ENCODE results near the gene CPA2. TPM values are rescaled to one million over a fixed set of nuclear protein-coding genes. Genes with fewer than 3 reads are reported as not detected.
"Not testable (repeated sequence)": the region's sequence is repeated elsewhere in the genome, so short reads cannot be mapped to it uniquely, and the experiment has no call there.

Gene CPA2
- not detected in 2 replicates for total RNA-seq

- DNase-seq (ENCODE audit: low read depth, low spot score), result no peak
Observed at GRCh38 chr7:130266258-130266960, at the start of gene CPA2. Gene CPA2, plus strand, starts transcription at chr7:130266863. Its CDS starts 19 bp downstream, at chr7:130266882.

- DNase-seq (ENCODE audit: low read depth, low spot score), result no peak
Observed at GRCh38 chr7:130218806-130219620, 47.6 kb upstream of the CPA2 start.

- DNase-seq (ENCODE audit: low read depth, low spot score), result no peak
Observed at GRCh38 chr7:130219871-130220270, 46.8 kb upstream of the CPA2 start.

- DNase-seq (ENCODE audit: low read depth, low spot score), result no peak
Observed at GRCh38 chr7:130221746-130222145, 44.9 kb upstream of the CPA2 start.

DNA sequence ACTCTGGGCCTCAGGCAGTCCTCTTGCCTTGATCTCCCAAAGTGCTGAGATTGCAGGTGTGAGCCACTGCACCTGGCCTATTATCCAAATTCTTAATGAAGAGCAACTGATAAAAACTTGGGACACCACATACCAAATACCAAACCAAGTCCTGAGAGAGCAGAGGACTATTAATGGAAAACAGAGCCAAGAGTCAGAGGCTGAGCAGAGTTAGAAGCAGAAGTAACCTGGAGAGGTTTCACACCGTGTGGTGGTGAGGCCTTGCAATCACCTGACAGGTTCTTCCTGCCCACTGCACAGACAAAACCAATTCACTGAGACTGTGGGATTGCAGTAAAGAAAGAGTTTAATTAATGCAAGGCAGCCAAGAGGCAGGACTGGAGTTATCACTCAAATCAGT is 43.0 kb upstream of the CPA2 start:
- no peak for DNase-seq (ENCODE audit: low read depth, low spot score)

GRCh38 chr7:130224210-130224609 is 42.5 kb upstream of the CPA2 start:
- DNase-seq (ENCODE audit: low read depth, low spot score), result no peak

DNA sequence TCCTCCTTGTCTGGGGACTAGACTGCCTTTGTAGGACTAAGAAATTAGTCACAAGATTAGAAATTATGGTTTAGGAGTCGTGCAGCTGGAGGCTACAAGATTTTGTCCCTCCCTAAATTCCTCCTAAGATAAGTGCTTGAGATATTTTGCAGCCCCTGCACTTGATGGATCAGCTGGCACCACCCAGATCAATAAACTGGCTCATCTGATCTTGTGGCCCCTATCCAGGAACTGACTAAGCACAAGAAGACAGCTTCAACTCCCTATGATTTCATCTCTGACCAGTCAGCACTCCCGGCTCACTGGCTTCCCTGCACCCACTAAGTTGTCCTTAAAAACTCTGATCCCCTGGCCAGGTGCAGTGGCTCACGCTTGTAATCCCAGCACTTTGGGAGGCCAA is 41.7 kb upstream of the CPA2 start:
- DNase-seq (ENCODE audit: low read depth, low spot score), result not testable (repeated sequence)

DNA sequence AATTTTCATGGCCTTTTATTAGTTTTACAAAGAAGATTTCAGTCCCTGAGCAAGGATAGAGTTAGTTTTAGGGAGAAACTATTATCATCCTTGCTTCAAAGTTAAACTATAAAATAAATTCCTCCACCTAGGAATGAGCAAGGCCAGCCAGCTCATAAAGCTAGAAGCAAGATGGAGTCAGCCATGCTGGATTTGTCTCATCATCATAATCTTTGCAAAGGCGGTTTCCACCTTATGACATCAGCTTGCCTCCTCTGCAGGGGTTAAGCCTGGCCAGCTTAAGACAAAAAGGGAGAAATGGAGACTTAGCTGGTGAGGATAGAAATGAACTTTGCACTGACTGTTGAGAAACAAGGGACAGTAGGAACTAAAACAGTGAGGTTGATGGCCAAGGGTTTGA is 40.3 kb upstream of the CPA2 start:
- DNase-seq (ENCODE audit: low read depth, low spot score), result no peak

DNA sequence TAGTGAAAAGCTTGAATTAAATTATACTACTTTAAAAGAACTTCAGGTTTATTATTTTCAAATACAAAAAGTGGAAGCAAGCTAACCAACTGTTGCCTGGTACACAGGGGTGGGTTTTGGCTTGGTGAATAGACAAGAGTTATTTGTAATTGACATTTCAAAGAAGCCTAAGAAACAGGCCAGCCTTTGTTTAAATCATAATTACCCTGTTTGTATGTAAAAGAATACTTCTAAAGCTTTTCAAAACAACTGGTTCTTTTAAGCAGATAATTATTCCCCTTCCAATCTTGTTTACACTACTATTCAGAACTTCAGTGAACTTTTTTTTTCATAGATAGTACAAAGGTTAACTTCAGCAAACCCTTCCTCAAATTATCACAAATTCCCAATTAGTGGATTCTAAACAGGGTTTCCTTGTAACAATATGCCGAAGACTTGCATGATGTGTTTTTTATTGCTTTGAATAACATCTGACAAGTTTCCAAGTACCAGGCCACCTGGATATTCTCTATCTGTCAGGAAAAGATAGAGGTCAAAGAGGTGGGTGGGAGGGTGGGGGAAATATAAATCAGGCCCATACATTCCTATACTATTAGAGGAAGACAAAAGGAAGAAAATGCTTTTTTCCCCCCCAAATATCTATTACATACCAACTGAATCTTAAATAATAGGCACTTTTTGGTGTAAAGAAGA is 38.6 kb upstream of the CPA2 start:
- no peak for DNase-seq (ENCODE audit: low read depth, low spot score)

GRCh38 chr7:130228840-130229502 is 37.7 kb upstream of the CPA2 start:
- no peak for DNase-seq (ENCODE audit: low read depth, low spot score)

DNA sequence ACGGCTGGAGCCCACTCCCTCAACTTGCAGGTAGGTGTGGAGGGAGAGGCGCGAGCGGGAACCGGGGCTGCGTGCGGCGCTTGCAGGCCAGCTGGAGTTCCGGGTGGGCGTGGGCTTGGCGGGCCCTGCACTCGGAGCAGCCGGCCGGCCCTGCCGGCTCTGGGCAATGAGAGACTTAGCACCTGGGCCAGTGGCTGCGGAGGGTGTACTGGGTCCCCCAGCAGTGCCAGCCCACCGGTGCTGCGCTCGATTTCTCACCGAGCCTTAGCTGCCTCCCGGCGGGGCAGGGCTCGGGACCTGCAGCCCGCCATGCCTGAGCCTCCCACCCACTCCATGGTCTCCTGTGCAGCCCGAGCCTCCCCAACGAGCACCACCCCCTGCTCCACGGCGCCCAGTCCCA is 36.7 kb upstream of the CPA2 start:
- DNase-seq (ENCODE audit: low read depth, low spot score), result not testable (repeated sequence)

- DNase-seq (ENCODE audit: low read depth, low spot score), result no peak
Observed at GRCh38 chr7:130231792-130232191, 34.9 kb upstream of the CPA2 start.

DNA sequence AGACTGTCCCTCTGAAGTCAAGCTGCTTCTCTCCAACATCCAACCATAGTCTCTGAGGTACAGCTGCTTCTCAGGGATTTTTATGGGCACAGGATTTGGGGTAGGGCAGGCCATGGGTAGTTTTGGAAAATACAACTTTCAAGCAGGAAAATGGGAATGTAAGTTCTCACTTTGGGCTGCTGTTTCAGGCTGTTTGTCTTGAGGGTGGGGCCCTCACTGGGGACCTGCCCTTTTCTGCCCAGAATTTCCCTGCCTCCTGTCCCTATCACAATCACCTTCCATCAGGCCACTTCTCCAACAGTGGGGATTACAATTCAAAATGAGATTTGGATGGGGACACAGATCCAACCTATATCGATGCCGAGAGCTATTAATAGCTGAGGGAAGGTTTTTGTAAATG is 34.5 kb upstream of the CPA2 start:
- DNase-seq (ENCODE audit: low read depth, low spot score), result no peak

- DNase-seq (ENCODE audit: low read depth, low spot score), result no peak
Observed at GRCh38 chr7:130234078-130234477, 32.6 kb upstream of the CPA2 start.

DNA sequence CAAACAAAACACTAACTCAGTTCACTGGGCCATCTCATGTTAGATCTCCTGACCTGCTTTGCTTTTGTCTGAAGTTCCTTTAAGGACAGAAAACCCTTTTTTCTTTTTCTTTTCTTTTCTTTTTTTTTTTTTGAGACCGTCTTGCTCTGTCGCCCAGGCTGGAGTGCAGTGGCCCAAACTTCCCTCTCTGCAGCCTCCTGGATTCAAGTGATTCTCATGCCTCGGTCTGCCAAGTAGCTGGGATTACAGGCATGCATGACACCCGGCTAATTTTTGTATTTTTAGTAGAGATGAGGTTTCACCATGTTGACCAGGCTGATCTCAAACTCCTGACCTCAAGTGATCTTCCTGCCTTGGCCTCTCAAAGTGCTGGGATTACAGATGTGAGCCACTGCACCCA is 30.3 kb upstream of the CPA2 start:
- not testable (repeated sequence) for DNase-seq (ENCODE audit: low read depth, low spot score)

DNA sequence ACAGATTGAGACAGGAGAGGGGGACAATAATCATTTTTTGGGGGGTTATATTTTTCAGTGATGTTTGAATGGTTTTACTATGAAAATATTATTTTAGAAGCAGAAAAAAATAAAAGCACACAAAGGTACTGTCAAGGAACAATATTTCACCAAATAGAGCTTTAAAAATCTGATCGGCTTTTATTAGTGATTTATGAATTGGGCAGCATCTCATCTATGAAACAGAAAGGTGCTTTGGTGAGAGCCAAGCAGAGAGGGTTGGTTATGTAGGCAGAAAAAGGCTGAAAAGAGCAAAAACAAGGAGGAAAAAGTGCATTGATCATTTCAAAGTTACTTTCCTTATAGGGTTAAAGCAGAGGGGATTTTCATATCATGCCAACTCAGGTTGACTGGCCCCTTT is 26.4 kb upstream of the CPA2 start:
- no peak for DNase-seq (ENCODE audit: low read depth, low spot score)

DNA sequence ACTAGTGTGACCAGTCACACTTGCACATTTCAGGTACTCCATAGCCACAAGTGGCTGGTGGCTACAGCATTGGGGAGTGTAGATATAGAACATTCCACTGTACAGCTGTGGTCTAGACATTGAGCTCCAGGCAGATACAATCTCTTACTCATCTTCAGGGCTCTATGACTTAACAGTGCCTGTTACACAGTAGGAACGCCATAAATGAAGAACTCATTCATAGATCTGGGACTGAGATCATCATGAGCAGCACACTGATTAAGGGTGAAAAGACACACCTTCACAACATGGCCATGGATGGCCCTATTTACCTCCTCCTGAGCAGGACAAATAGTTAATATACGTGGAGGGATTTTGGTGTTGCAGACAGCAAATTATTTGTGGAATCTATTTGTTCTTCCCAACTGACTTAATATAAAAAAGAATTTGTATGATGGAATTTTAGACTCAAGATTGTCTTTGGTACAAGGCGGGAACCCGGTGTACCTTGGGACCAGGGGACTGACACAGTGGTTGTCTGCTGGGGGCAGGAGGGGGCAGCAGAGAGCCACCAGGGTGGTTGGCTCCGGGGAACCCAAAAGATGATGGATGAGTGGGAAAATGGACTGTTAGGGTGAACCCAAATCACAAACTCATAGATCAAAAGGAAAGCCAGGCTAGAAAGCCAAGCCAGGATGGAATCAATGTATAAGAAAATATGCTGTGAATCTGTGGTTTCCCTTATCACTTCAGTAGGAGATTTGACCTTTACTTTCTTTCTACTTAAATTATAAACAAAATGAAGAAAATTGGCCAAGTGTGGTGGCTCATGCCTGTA is 24.3 kb upstream of the CPA2 start:
- DNase-seq (ENCODE audit: low read depth, low spot score), result no peak

DNA sequence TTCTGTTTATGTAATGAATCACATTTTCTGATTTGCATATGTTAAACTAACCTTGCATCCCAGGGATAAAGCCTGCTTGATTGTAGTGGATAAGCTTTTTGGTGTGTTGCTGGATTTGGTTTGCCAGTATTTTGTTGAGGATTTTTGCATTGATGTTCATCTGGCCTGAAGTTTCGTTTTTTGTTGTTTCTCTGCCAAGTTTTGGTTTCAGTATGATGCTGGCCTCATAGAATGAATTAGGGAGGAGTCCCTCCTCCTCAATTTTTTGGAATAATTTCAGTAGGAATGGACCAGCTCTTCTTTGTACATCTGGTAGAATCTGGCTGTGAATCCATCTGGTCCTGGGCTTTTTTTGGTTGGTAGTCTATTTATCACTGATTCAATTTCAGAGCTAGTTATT is 23.2 kb upstream of the CPA2 start:
- DNase-seq (ENCODE audit: low read depth, low spot score), result not testable (repeated sequence)

GRCh38 chr7:130246491-130246890 is 20.2 kb upstream of the CPA2 start:
- DNase-seq (ENCODE audit: low read depth, low spot score), result not testable (repeated sequence)

- DNase-seq (ENCODE audit: low read depth, low spot score), result not testable (repeated sequence)
Observed at GRCh38 chr7:130248842-130249241, 17.8 kb upstream of the CPA2 start.

- DNase-seq (ENCODE audit: low read depth, low spot score), result not testable (repeated sequence)
Observed at GRCh38 chr7:130249626-130250025, 17.0 kb upstream of the CPA2 start.
